GM21526 (cell line): Measurements from ENCODE around the gene FER.

Source experiments
- ATAC-seq: cut with Tn5 transposase; IDR thresholded peaks from one replicate; pipeline ENCODE4 v1.9.1; 2021; ENCODE audit warnings: moderate library complexity; ENCODE audit not compliant: unreplicated experiment, low FRiP score

The FER gene

GRCh38 chr5:109163336-109163735 lies 415.6 kb downstream of the FER start:
- no peak for ATAC-seq

- ATAC-seq = no peak
Measured at GRCh38 chr5:109164001-109164400, 416.3 kb downstream of the FER start.

- ATAC-seq = no peak
Measured at GRCh38 chr5:109167586-109167985, 419.9 kb downstream of the FER start.

- ATAC-seq = no peak
Measured at GRCh38 chr5:109168151-109168550, 420.5 kb downstream of the FER start.

- no peak for ATAC-seq
Measured at GRCh38 chr5:109170629-109171350, 423.1 kb downstream of the FER start.

GRCh38 chr5:109171437-109172073 lies 423.9 kb downstream of the FER start:
- peak; percentile 61 for ATAC-seq

GRCh38 chr5:109173036-109173794 lies 425.5 kb downstream of the FER start:
- ATAC-seq = no peak

GRCh38 chr5:109177227-109177626 lies 429.5 kb downstream of the FER start:
- ATAC-seq = no peak

GRCh38 chr5:109177782-109178181 lies 430.1 kb downstream of the FER start:
- no peak for ATAC-seq

- no peak for ATAC-seq
Measured at GRCh38 chr5:109180668-109181067, 433.0 kb downstream of the FER start.

- ATAC-seq = no peak
Measured at GRCh38 chr5:109186759-109187158, 439.1 kb downstream of the FER start.

- peak; percentile 76 for ATAC-seq
Measured at GRCh38 chr5:109191153-109191558, 443.5 kb downstream of the FER start.

GRCh38 chr5:109192027-109192426 lies 444.3 kb downstream of the FER start:
- ATAC-seq = no peak

GRCh38 chr5:109192555-109193281 lies 445.0 kb downstream of the FER start:
- no peak for ATAC-seq

GRCh38 chr5:109195667-109196066 lies 448.0 kb downstream of the FER start:
- no peak for ATAC-seq

- no peak for ATAC-seq
Measured at GRCh38 chr5:109196087-109196822, 448.6 kb downstream of the FER start.

GRCh38 chr5:109196823-109197160 lies 449.1 kb downstream of the FER start:
- no peak for ATAC-seq

GRCh38 chr5:109199289-109199688 lies 451.6 kb downstream of the FER start:
- no peak for ATAC-seq

GRCh38 chr5:109199799-109200620 lies 452.3 kb downstream of the FER start:
- no peak for ATAC-seq
